HG02840 (cell line): ENCODE results near the gene NSUN2.
A peak's percentile ranks its signal among the peaks of the same experiment; 100 is the strongest.
"Not testable (repeated sequence)": the region's sequence is repeated elsewhere in the genome, so short reads cannot be mapped to it uniquely, and the experiment has no call there.

Source experiments
- ATAC-seq: cut with Tn5 transposase; IDR thresholded peaks from one replicate; pipeline ENCODE4 v1.9.1; 2021; ENCODE audit warnings: mild to moderate bottlenecking, moderate library complexity, moderate number of reproducible peaks; ENCODE audit not compliant: unreplicated experiment, low FRiP score

The NSUN2 gene

GRCh38 chr5:6632888-6633468 is at the start of gene NSUN2, which contains the start of gene SRD5A1:
Gene NSUN2 (minus strand): TSS chr5:6633044. CDS start chr5:6632979, 65 bp downstream.
Gene SRD5A1 (plus strand): TSS chr5:6633440. CDS start chr5:6633577, 137 bp downstream.
- ATAC-seq = peak; percentile 91

DNA sequence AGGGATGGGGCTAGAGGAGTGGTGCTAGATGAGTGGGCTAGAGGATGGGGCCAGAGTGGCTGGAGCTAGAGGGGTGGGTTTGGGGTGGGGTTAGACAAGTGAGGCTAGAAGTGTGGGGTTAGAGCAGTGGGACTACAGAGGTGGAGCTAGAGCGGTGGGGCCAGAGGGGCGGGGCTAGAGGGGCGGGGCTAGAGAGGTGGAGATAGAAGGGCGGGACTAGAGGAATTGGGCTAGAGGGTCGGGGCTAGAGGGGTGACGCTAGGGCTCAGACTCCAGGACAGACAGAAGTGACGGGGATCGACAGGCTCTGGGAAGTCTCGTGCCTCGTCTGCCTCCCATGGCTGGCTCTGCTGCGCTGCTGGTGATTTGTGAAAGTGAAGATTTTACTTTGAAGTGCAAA is 49.4 kb upstream of the NSUN2 start:
- no peak for ATAC-seq

- ATAC-seq = no peak
Observed at GRCh38 chr5:6681682-6682081, 48.8 kb upstream of the NSUN2 start.

- ATAC-seq = no peak
Observed at GRCh38 chr5:6680922-6681321, 48.1 kb upstream of the NSUN2 start.

GRCh38 chr5:6678385-6678784 is 45.5 kb upstream of the NSUN2 start:
- ATAC-seq = no peak

DNA sequence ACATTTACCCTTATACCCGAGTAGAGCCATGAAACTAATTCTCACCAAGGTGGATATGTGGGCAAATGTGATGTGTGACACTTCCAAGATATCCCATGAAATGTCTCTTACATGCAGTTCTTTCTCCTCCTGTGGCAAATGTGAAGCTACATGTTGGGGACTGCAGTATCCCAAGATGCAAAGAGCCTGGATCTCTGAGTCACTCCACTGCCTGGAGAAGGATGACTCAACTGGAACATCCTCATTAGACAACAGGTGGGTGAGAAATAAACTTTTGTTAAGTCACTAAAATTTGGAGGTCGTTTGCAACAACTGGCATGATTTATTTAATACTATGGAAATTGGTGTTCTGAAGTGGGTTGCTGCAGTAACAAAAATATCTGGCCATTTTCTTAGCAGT is 43.9 kb upstream of the NSUN2 start:
- ATAC-seq = no peak

GRCh38 chr5:6675784-6676491 is 43.1 kb upstream of the NSUN2 start:
- no peak for ATAC-seq

DNA sequence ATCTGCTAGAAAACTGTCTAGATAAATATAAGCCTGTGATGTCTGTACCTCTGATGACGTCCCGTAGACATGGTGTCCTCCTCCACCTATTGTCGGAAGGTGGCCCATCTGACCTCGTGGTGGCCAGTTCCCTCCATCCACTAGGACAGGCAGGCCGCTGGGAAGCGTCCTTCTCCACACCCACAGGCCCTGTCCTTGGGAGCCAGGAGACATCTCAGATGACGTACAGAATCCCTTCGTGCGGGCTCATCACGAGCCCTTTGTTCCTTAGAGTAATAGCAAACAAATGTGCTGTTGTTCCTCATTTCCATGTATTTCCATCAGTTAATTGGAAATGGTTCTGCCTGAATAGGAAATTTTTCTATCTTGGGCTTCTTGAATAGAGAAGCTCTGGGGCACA is 42.0 kb upstream of the NSUN2 start:
- ATAC-seq = no peak

DNA sequence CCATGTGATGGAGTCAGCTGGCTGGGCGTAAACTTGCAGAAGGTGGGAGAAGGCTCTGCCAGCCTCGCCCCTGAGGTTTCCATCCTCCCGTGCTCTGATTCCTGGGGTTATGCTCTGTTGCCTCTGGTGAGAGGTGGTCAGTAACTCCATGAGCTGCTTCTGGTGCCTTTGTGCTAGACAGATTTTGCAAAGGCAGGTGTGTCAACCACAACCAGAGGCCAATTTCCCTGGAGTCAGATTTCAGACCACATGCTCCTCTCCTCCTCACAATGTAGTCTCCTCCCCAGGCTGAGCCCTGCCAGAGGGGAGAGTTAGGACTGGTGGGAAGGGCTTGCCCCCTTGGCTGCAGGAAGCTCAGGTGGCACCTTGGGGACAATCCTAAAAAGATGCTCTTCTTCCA is 41.6 kb upstream of the NSUN2 start:
- no peak for ATAC-seq

GRCh38 chr5:6673963-6674362 is 41.1 kb upstream of the NSUN2 start:
- ATAC-seq = no peak

DNA sequence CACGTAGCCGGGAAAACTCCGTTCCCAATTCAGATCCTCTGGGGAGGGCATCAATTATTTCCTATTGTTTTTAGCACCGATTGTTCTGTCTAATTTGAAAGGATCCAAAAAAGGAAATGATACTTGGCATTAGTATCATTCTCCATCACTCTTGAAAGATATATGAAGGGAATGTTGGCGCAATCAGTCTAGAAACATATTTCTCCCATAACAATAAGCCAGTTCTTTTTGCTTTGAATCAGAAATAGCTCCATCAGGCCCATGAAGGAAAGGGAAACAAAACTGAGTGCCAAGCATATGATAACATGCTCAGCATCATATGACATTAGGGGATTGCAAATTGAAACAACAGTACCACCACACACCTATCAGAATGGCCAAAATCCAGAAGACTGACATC is 40.2 kb upstream of the NSUN2 start:
- no peak for ATAC-seq

DNA sequence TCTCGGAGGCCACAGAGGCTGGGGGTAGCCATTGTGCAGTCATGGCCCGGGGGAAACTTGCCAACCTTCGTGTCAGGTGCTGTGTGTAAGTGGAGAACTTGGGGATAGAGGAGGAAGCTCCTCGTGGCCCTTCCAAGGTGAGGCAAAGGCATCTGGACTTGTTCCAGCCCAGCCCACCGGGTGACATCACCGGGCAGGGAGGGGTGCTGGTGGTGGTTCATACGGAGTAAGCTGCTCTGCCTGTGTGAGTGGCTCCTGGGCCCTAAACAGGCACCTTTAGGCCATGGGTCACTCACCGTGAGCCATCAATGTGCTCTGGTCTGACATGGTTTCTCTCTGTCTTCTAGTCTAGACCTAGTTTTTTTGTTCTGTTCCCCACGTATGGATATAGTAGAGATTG is 35.9 kb upstream of the NSUN2 start:
- not testable (repeated sequence) for ATAC-seq

- no peak for ATAC-seq
Observed at GRCh38 chr5:6667648-6668047, 34.8 kb upstream of the NSUN2 start.

- no peak for ATAC-seq
Observed at GRCh38 chr5:6666762-6667161, 33.9 kb upstream of the NSUN2 start.

- peak; percentile 39 for ATAC-seq
Observed at GRCh38 chr5:6660688-6661087, 27.8 kb upstream of the NSUN2 start.

- peak; percentile 67 for ATAC-seq
Observed at GRCh38 chr5:6659941-6660684, 27.3 kb upstream of the NSUN2 start.

DNA sequence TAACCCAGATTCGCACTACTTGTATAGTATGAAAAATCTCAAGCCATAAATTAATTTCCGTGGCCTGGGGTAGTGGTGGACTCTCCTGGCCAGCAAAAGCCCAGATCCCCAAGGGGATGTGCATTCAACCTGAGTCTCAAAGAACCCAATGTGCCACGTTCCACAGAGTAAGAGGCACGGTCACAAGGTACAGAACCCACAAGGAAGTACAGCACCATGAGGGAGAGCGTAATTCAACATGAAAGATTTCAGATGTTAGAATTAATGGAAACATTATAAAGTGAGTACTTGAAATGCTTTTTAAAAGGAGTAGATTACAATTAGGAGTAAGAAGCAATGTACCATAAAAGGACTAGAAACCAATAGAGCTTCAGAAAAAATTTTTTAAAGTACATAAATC is 23.8 kb upstream of the NSUN2 start:
- no peak for ATAC-seq

DNA sequence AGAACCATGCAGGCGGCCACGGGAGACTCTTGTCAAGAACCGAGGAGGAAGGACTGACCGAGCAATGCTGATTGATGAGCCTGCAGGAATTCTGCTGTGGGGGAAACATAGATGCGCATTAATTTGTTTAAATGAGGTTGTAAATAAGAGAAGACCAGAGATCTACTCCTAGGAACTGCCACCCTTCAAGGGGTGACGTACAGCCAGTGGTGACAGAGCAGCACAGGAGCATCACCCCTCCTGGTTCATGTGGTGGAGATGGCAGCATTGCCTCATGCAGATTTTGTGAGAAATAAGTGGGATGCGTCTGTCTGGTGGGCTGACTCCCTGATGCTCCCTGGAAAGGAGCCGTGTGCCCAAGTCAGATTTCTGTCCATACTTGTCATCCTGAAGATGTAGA is 22.6 kb upstream of the NSUN2 start:
- no peak for ATAC-seq

DNA sequence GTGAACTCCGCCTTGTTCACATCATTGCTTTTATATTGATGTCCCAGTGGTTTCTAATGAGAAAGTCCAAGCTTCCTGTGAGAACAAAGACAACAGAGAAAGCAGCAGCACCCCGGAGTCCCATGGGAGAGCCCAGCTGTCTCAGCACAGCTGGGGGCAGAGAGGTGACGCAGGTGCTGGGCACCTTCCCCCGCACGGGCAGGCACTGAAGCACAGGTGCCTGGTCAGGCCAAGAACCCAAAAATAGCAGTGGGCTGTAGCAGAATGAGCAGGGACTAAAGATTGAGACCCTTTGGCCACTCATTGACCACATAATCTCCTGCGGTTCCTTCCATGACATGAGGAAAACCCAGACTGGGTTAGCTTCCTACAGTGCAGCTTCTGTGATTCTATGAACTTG is 19.2 kb upstream of the NSUN2 start:
- ATAC-seq = peak; percentile 84

DNA sequence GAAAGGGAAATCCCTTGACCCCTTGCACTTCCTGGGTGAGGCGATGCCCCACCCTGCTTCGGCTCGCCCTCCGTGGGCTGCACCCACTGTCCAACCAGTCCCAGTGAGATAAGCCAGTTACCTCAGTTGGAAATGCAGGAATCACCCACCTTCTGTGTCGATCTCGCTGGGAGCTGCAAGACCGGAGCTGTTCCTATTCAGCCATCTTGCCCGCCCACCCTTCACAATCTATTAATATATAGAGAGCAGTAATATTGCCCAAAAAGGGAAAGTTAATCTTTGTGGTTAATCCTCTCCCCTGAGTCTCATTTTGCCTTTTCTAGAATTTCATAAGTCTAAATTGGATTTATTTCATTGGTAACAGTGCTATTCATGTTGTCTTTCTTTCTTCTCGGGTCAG is 16.8 kb upstream of the NSUN2 start:
- ATAC-seq = no peak

- ATAC-seq = no peak
Observed at GRCh38 chr5:6649186-6649585, 16.3 kb upstream of the NSUN2 start.
